Peyer's patch (tissue), 4 donors: ENCODE results near the gene PTPRJ.

Experiments used
- CTCF ChIP-seq, 6 experiments: fragments of 450-650 bp in 4 of 6; fragments of 200-600 bp in 2 of 6; sonication (generic) in 1 of 6; IDR thresholded peaks; one replicate each; pipeline ENCODE4 v1.5.1; 2017 to 2019; ENCODE audit warnings: antibody characterized with exemption in 6 of 6, mild to moderate bottlenecking in 3 of 6, moderate library complexity in 1 of 6
- POLR2A ChIP-seq, 2 donors: fragments of 450-650 bp; IDR thresholded peaks; one replicate each; pipeline ENCODE4 v1.5.1; 2017; ENCODE audit warnings: antibody characterized with exemption in 2 of 2, mild to moderate bottlenecking in 2 of 2, moderate library complexity in 2 of 2

- TF ChIP-seq CTCF (IDR thresholded peaks at IDR 0.05), result no peak
- TF ChIP-seq POLR2A (IDR thresholded peaks at IDR 0.05), result no peak
These were observed 131.5 kb downstream of the PTPRJ start for GRCh38 chr11:48111891-48112290.
